Liver (tissue), 3 donors: Measurements from ENCODE around the gene ADAM8.

Source experiments
- ATF3 ChIP-seq: IDR thresholded peaks from 2 replicates; pipeline ENCODE4 v1.6.1; 2016; ENCODE audit warnings: antibody characterized with exemption
- CTCF ChIP-seq: fragments of 150-350 bp; IDR thresholded peaks from 2 replicates; pipeline ENCODE4 v1.5.1; 2017; ENCODE audit warnings: improper control_type of control experiment, low read depth, low read length; ENCODE audit not compliant: missing input control
- FOXA1 ChIP-seq: IDR thresholded peaks from 2 replicates; pipeline ENCODE4 v1.6.1; 2016; ENCODE audit warnings: antibody characterized with exemption
- GABPA ChIP-seq, 2 donors: IDR thresholded peaks in 1 of 2; conservative IDR thresholded peaks in 1 of 2; 2 replicates each; pipeline ENCODE4 v1.6.1; 2016; ENCODE audit warnings: antibody characterized with exemption in 2 of 2, mild to moderate bottlenecking in 1 of 2, moderate library complexity in 1 of 2
- HNF4A ChIP-seq, 2 donors: conservative IDR thresholded peaks; 2 replicates each; pipeline ENCODE4 v1.6.1; 2016; ENCODE audit warnings: antibody characterized with exemption in 2 of 2, mild to moderate bottlenecking in 2 of 2
- JUND ChIP-seq, 2 donors: IDR thresholded peaks; 2 replicates each; pipeline ENCODE4 v1.6.1; 2016; ENCODE audit warnings: antibody characterized with exemption in 2 of 2
- RAD21 ChIP-seq, 2 donors: IDR thresholded peaks; 2 replicates each; pipeline ENCODE4 v1.6.1; 2016; ENCODE audit warnings: antibody characterized with exemption in 2 of 2, mild to moderate bottlenecking in 2 of 2
- SP1 ChIP-seq: IDR thresholded peaks from 2 replicates; pipeline ENCODE4 v1.6.1; 2018; ENCODE audit warnings: antibody characterized with exemption, mild to moderate bottlenecking
- TAF1 ChIP-seq: conservative IDR thresholded peaks from 2 replicates; pipeline ENCODE4 v1.6.1; 2016; ENCODE audit warnings: antibody characterized with exemption, mild to moderate bottlenecking
- YY1 ChIP-seq: IDR thresholded peaks from 2 replicates; pipeline ENCODE4 v1.6.1; 2016; ENCODE audit warnings: antibody characterized with exemption, mild to moderate bottlenecking
- donor health status: healthy.
- donor health status: healthy.

- no peak for TF ChIP-seq CTCF
- no peak for TF ChIP-seq YY1
- no peak for TF ChIP-seq SP1
- no peak for TF ChIP-seq HNF4A (conservative IDR thresholded peaks at IDR 0.05)
- TF ChIP-seq ATF3 = no peak
- no peak for TF ChIP-seq FOXA1
- no peak for TF ChIP-seq RAD21 (IDR thresholded peaks at IDR 0.05)
- no peak for TF ChIP-seq GABPA (IDR thresholded peaks at IDR 0.05 in 1 of 2, conservative IDR thresholded peaks at IDR 0.05 in 1 of 2)
- TF ChIP-seq TAF1 = no peak
- no peak for TF ChIP-seq JUND (IDR thresholded peaks at IDR 0.05)
Measured at GRCh38 chr10:133276100-133276434, 601 bp downstream of the ADAM8 start.
